Sigmoid colon (tissue), 7 donors: ENCODE measurements around the gene KY. TPM values are rescaled to one million over a fixed set of nuclear protein-coding genes. Genes with fewer than 3 reads are reported as not detected.
A peak's percentile ranks its signal among the peaks of the same experiment; 100 is the strongest.

Source experiments
- DNase-seq: peaks from one replicate; pipeline ENCODE4 v3.0.0-alpha.2; 2019
- H3K27ac ChIP-seq, 4 donors: fragments of 200-600 bp; sonication (generic); one replicate each; pipeline ENCODE4 v1.5.1; 2016 to 2019; ENCODE audit warnings: mild to moderate bottlenecking in 1 of 4
- H3K27me3 ChIP-seq, 3 donors: fragments of 200-600 bp; sonication (generic); one replicate each; pipeline ENCODE4 v1.5.1; 2019; ENCODE audit warnings: mild to moderate bottlenecking in 1 of 3
- H3K36me3 ChIP-seq, 4 donors: fragments of 200-600 bp; sonication (generic); one replicate each; pipeline ENCODE4 v1.5.1; 2016 to 2019
- H3K4me1 ChIP-seq, 4 donors: fragments of 200-600 bp; sonication (generic); one replicate each; pipeline ENCODE4 v1.5.1; 2017 to 2019
- H3K4me3 ChIP-seq, 4 donors: fragments of 200-600 bp; sonication (generic); one replicate each; pipeline ENCODE4 v1.5.1; 2017 to 2019; ENCODE audit warnings: mild to moderate bottlenecking in 2 of 4, moderate library complexity in 1 of 4
- H3K9me3 ChIP-seq, 4 donors: fragments of 200-600 bp in 3 of 4; sonication (generic) in 3 of 4; one replicate each; pipeline versions ENCODE4 v1.5.1 to v1.6.1; 2013 to 2019
- CTCF ChIP-seq, 4 experiments: fragments of 450-650 bp in 3 of 4; fragments of 200-600 bp in 1 of 4; IDR thresholded peaks; one replicate each; pipeline ENCODE4 v1.5.1; 2016 to 2019; ENCODE audit warnings: antibody characterized with exemption in 4 of 4, mild to moderate bottlenecking in 3 of 4, moderate library complexity in 2 of 4
- EP300 ChIP-seq, 4 donors: sonication (generic); formaldehyde crosslinking; IDR thresholded peaks; one replicate each; pipeline ENCODE4 v1.6.1; 2017; ENCODE audit warnings: antibody characterized with exemption in 4 of 4
- POLR2A ChIP-seq, 2 donors: fragments of 450-650 bp; IDR thresholded peaks; one replicate each; pipeline ENCODE4 v1.6.1; 2016; ENCODE audit warnings: antibody characterized with exemption in 2 of 2, mild to moderate bottlenecking in 2 of 2, moderate library complexity in 2 of 2
- POLR2AphosphoS5 ChIP-seq, 4 donors: sonication (generic); formaldehyde crosslinking; IDR thresholded peaks; one replicate each; pipeline ENCODE4 v1.6.1; 2017; ENCODE audit warnings: antibody characterized with exemption in 4 of 4
- WGBS, 2 donors: extraction: QIAGEN DNeasy Blood & Tissue Kit; methylation state at CpG; one replicate each; pipeline ENCODE4 v1.1.7; 2013; 5-methylcytosine and 5-hydroxymethylcytosine counted together
- intact Hi-C: fragments of 100-400 bp; cut with DNase I; formaldehyde crosslinking; loops from one replicate; pipeline ENCODE4 v1.15.1; 2023
- polyA plus RNA-seq, 3 donors: library from polyadenylated mRNA; stranded (reverse); fragments of 200-250 nt; gene quantifications; one replicate each; pipeline ENCODE4 v1.2.3, GENCODE V29; 2013
- total RNA-seq, 4 donors: library from RNA; depleted of rRNA; stranded (reverse); fragments of >200 nt; gene quantifications; one replicate each; pipeline ENCODE4 v1.1.0, GENCODE V29; 2016
- donor health status: healthy with polysubstance abuse.
- donor health status: Bipolar disorder and iron deficiency.
- donor health status: healthy.

KY gene
- total and polyA plus RNA-seq, 7 donors: 0.13 to 3.9 (median 3.0) TPM; not detected in 2

GRCh38 chr3:134652409-134652831, 1.6 kb upstream of the KY start:
- 68 to 86% methylated on average over 7 of the region's 7 CpGs for WGBS, 2 donors
- TF ChIP-seq EP300 (IDR thresholded peaks at IDR 0.05) (no peak), POLR2A (IDR thresholded peaks at IDR 0.05) (no peak), CTCF (IDR thresholded peaks at IDR 0.05) (no peak), POLR2AphosphoS5 (IDR thresholded peaks at IDR 0.05) (no peak)
- Histone ChIP-seq H3K36me3 (no peaks in the 10 kb centered on the region), H3K4me1 (peaks cover 0 to 31% (median 25%) of the 10 kb centered on the region in 4 donors), H3K27me3 (no peaks in the 10 kb centered on the region), H3K4me3 (no peak overlapping the region), H3K9me3 (no peaks in the 10 kb centered on the region), H3K27ac (peak overlapping the region; percentile 79 to 84 (median 80))
- intact Hi-C loops: loop anchor here (5.0 kb wide), 1 partner anchor 50 kb away; no protein-coding TSS in a partner anchor
- no peak for DNase-seq

GRCh38 chr3:134651347-134652041, 672 bp upstream of the KY start:
- no peaks in the 10 kb centered on the region for H3K36me3 ChIP-seq
- H3K4me1 ChIP-seq: peaks cover 0 to 31% (median 25%) of the 10 kb centered on the region in 4 donors
- peak overlapping the region; percentile 28 to 62 (median 57) for H3K4me3 ChIP-seq
- WGBS, 2 donors: 9 to 18% methylated on average over 17 of the region's 17 CpGs
- TF ChIP-seq POLR2A (IDR thresholded peaks at IDR 0.05): no peak
- TF ChIP-seq CTCF (IDR thresholded peaks at IDR 0.05): no peak
- TF ChIP-seq EP300 (IDR thresholded peaks at IDR 0.05): no peak
- TF ChIP-seq POLR2AphosphoS5 (IDR thresholded peaks at IDR 0.05): peak in 1 of 4 donors; percentile 33
- DNase-seq: peak; percentile 84
- no peaks in the 10 kb centered on the region for H3K9me3 ChIP-seq
- intact Hi-C loops: loop anchor here (2.0 to 5.0 kb wide), 2 partner anchors 49 to 103 kb away; no protein-coding TSS in a partner anchor
- H3K27me3 ChIP-seq: no peaks in the 10 kb centered on the region
- peak overlapping the region; percentile 79 to 84 (median 80) for H3K27ac ChIP-seq

DNA sequence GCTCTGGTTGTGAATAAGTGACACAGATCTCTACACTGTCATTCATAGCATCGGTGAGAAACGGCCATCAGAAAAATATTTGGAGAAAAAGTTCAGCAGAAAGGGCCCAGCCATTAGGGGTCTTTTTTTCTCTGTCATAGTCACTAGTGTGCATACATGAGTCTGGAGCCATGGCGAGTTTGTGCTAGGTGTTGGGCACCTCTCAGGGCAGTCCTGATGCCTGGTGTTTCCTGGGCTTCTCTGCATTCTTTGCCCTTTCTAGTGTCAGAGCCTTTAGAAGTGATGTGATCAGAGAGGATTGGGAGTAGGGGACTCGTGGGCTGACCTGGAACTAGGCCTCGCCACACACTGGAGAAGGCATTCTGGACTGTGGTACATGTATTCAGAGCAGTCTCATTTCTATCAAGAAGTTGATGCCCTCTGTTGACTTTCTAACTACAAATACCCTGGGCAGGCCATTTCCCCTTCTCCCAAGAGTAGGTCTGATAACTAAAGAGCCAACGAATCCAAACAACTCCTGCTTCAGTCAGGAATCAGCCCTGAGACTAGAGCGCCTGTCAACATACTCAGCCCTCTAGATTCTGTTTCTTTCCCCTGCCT, 1.6 kb downstream of the KY start:
- no peaks in the 10 kb centered on the region for H3K36me3 ChIP-seq
- H3K4me3 ChIP-seq: no peak overlapping the region
- no peaks in the 10 kb centered on the region for H3K27me3 ChIP-seq
- intact Hi-C loops: no loop called here
- H3K4me1 ChIP-seq: peaks cover 0 to 32% (median 27%) of the 10 kb centered on the region in 4 donors
- H3K9me3 ChIP-seq: no peaks in the 10 kb centered on the region
- TF ChIP-seq EP300 (IDR thresholded peaks at IDR 0.05) (no peak), POLR2A (IDR thresholded peaks at IDR 0.05) (no peak), CTCF (IDR thresholded peaks at IDR 0.05) (no peak), POLR2AphosphoS5 (IDR thresholded peaks at IDR 0.05) (no peak)
- DNase-seq: no peak
- peak overlapping the region in 2 of 4 donors; percentile 81 to 84 for H3K27ac ChIP-seq
- 81 to 89% methylated on average over 7 of the region's 7 CpGs for WGBS, 2 donors

DNA sequence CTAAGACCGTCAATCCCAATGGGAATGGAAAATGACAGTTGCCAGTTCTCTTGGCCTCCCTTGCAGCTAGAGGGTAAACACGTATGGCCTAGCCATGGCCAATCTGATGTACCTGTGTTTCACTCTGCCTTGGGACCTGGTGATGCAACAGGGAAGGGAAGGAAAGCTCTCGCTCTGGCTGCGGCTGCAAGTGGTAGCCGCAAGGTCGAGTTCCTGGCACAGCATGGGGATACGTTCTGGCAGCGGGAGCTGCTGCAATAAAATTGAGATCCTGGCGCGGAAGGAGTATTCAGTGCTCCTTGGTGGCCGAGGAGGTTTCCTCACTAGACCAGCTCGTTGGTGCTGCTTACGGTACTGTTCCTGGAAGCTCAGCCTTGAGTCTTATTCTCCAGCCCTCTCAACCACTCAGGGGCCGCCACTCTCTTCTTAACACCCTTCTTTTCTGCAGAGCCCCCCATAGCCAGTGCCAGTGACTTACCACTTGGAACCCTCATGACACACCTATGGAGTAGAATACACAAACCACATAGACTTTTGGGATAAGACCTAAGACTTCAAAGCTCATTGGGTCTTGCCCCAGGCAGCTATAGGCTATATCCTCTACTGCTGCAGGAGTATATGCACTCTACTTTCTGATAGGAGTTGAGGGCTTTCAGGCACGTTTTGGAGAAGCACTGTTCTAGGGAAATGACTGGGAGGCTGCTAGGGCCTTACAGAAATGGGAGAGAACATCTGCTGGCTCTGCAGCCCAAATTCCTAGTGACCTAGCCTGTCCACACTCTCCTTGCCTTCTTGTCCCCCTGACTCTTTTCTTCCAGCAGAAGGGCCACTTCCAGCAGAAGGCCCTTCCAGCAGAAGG, 2.7 kb downstream of the KY start:
- 88 to 91% methylated on average over 15 of the region's 15 CpGs for WGBS, 2 donors
- no peak for DNase-seq

More for the DNA sequence above, 2.7 kb downstream of the KY start:
- TF ChIP-seq POLR2A (IDR thresholded peaks at IDR 0.05) (no peak), EP300 (IDR thresholded peaks at IDR 0.05) (no peak), CTCF (IDR thresholded peaks at IDR 0.05) (no peak), POLR2AphosphoS5 (IDR thresholded peaks at IDR 0.05) (no peak)
- no peaks in the 10 kb centered on the region for H3K27me3 ChIP-seq
- no peak overlapping the region for H3K27ac ChIP-seq
- peaks cover 0 to 32% (median 27%) of the 10 kb centered on the region in 4 donors for H3K4me1 ChIP-seq
- no peaks in the 10 kb centered on the region for H3K9me3 ChIP-seq
- intact Hi-C loops: no loop called here
- peaks cover 0 to 2% (median 0%) of the 10 kb centered on the region in 4 donors for H3K36me3 ChIP-seq
- H3K4me3 ChIP-seq: no peak overlapping the region
